Gastrocnemius medialis (tissue), 4 donors: ENCODE data around the gene ZBTB49. TPM values are rescaled to one million over a fixed set of nuclear protein-coding genes. Genes with fewer than 3 reads are reported as not detected.

Source experiments
- ATAC-seq, 2 donors: fragments of 150-250 bp; one replicate each; pipeline ENCODE4 v1.9.1; 2016
- DNase-seq, 2 donors: peaks; one replicate each; pipeline ENCODE4 v3.0.0-alpha.2; 2019
- H3K27ac ChIP-seq, 4 donors: fragments of 200-600 bp; sonication (generic); 1 replicate in 1 of 4; 2 replicates in 3 of 4; pipeline ENCODE4 v1.5.1; 2016 to 2018; ENCODE audit warnings: mild to moderate bottlenecking in 2 of 4, moderate library complexity in 1 of 4
- H3K27me3 ChIP-seq, 3 donors: fragments of 200-600 bp; sonication (generic) in 2 of 3; 1 replicate in 1 of 3; 2 replicates in 2 of 3; pipeline versions ENCODE4 v1.5.1 to v1.6.0; 2016 to 2019; ENCODE audit warnings: mild to moderate bottlenecking in 1 of 3, moderate library complexity in 1 of 3
- H3K36me3 ChIP-seq, 2 donors: fragments of 200-600 bp; sonication (generic) in 1 of 2; one replicate each; pipeline ENCODE4 v1.5.1; 2017 to 2018
- H3K4me1 ChIP-seq, 2 donors: fragments of 200-600 bp; sonication (generic) in 1 of 2; one replicate each; pipeline ENCODE4 v1.5.1; 2016 to 2017; ENCODE audit warnings: mild to moderate bottlenecking in 2 of 2
- H3K4me3 ChIP-seq, 4 donors: fragments of 200-600 bp; sonication (generic) in 3 of 4; 1 replicate in 1 of 4; 2 replicates in 3 of 4; pipeline ENCODE4 v1.5.1; 2016 to 2019; ENCODE audit warnings: mild to moderate bottlenecking in 2 of 4
- H3K9me3 ChIP-seq, 3 donors: fragments of 200-600 bp; sonication (generic) in 2 of 3; 1 replicate in 1 of 3; 2 replicates in 2 of 3; pipeline ENCODE4 v1.5.1; 2016 to 2019
- CTCF ChIP-seq, 5 experiments: fragments of 450-650 bp in 3 of 5; fragments of 200-600 bp in 2 of 5; sonication (generic) in 2 of 5; IDR thresholded peaks in 4 of 5; conservative IDR thresholded peaks in 1 of 5; 1 replicate in 4 of 5; 2 replicates in 1 of 5; pipeline ENCODE4 v1.5.1; 2016 to 2019; ENCODE audit warnings: antibody characterized with exemption in 5 of 5, mild to moderate bottlenecking in 3 of 5, moderate library complexity in 3 of 5
- POLR2A ChIP-seq, 2 donors: fragments of 450-650 bp; IDR thresholded peaks; one replicate each; pipeline ENCODE4 v1.6.1; 2017; ENCODE audit warnings: antibody characterized with exemption in 2 of 2, mild to moderate bottlenecking in 2 of 2, moderate library complexity in 2 of 2
- in situ Hi-C, 4 donors: fragments of 200-750 bp; cut with MboI; loops; one replicate each; pipeline versions ENCODE4 v1.15.0 to v1.8.0; 2017; ENCODE audit warnings: low sequenced_read_pairs in 4 of 4
- intact Hi-C: fragments of 100-400 bp; cut with DNase I; formaldehyde crosslinking; loops from one replicate; pipeline ENCODE4 v1.15.1; 2023; ENCODE audit warnings: low total_unique reads
- total RNA-seq, 4 donors: library from RNA; depleted of rRNA; stranded (reverse); fragments of >200 nt; gene quantifications; one replicate each; pipeline versions ENCODE4 v1.1.0 to v1.2.3, GENCODE V29; 2016

The ZBTB49 gene
- total RNA-seq, 4 donors from 2014 or later, result 1.7 to 2.8 (median 2.5) TPM

- no peak overlapping the region for H3K4me3 ChIP-seq
- intact Hi-C loops, result no loop called here
- ATAC-seq, result no peak
- no peak for TF ChIP-seq POLR2A (IDR thresholded peaks at IDR 0.05)
- TF ChIP-seq CTCF (IDR thresholded peaks at IDR 0.05 in 4 of 5, conservative IDR thresholded peaks at IDR 0.05 in 1 of 5), result no peak
- no peaks in the 10 kb centered on the region for H3K9me3 ChIP-seq
- no peak overlapping the region for H3K27ac ChIP-seq
- H3K36me3 ChIP-seq, result peaks cover 0 to 43% of the 10 kb centered on the region in 2 donors
- DNase-seq, result no peak
- H3K4me1 ChIP-seq, result peaks cover 0 to 8% of the 10 kb centered on the region in 2 donors
- in situ Hi-C loops, result no loop called here
- H3K27me3 ChIP-seq, result no peaks in the 10 kb centered on the region
Measured at GRCh38 chr4:4311193-4311592, 21.1 kb downstream of the ZBTB49 start.

GRCh38 chr4:4315461-4316149, 25.6 kb downstream of the ZBTB49 start:
- no peak overlapping the region for H3K27ac ChIP-seq
- in situ Hi-C loops, result no loop called here
- H3K4me1 ChIP-seq, result no peaks in the 10 kb centered on the region
- H3K9me3 ChIP-seq, result no peaks in the 10 kb centered on the region
- no peak overlapping the region for H3K4me3 ChIP-seq
- intact Hi-C loops, result no loop called here
- no peak for TF ChIP-seq POLR2A (IDR thresholded peaks at IDR 0.05)
- no peak for TF ChIP-seq CTCF (IDR thresholded peaks at IDR 0.05 in 4 of 5, conservative IDR thresholded peaks at IDR 0.05 in 1 of 5)
- H3K27me3 ChIP-seq, result no peaks in the 10 kb centered on the region
- no peak for ATAC-seq
- no peak for DNase-seq
- peaks cover 0 to 63% of the 10 kb centered on the region in 2 donors for H3K36me3 ChIP-seq

GRCh38 chr4:4316150-4316495, 26.1 kb downstream of the ZBTB49 start:
- TF ChIP-seq CTCF (IDR thresholded peaks at IDR 0.05 in 4 of 5, conservative IDR thresholded peaks at IDR 0.05 in 1 of 5) (no peak), POLR2A (IDR thresholded peaks at IDR 0.05) (no peak)
- Histone ChIP-seq H3K4me3 (no peak overlapping the region), H3K27me3 (no peaks in the 10 kb centered on the region), H3K36me3 (peaks cover 0 to 68% of the 10 kb centered on the region in 2 donors), H3K9me3 (no peaks in the 10 kb centered on the region), H3K27ac (no peak overlapping the region), H3K4me1 (no peaks in the 10 kb centered on the region)
- ATAC-seq (no peak), DNase-seq (no peak)
- intact Hi-C loops, result no loop called here
- in situ Hi-C loops, result no loop called here

GRCh38 chr4:4317496-4318232, 27.6 kb downstream of the ZBTB49 start:
- no peak overlapping the region for H3K4me3 ChIP-seq
- H3K4me1 ChIP-seq, result no peaks in the 10 kb centered on the region
- TF ChIP-seq POLR2A (IDR thresholded peaks at IDR 0.05) (no peak), CTCF (IDR thresholded peaks at IDR 0.05 in 4 of 5, conservative IDR thresholded peaks at IDR 0.05 in 1 of 5) (no peak)
- intact Hi-C loops, result no loop called here
- ATAC-seq, result no peak
- H3K27me3 ChIP-seq, result no peaks in the 10 kb centered on the region
- no peak overlapping the region for H3K27ac ChIP-seq
- in situ Hi-C loops, result no loop called here
- H3K36me3 ChIP-seq, result peaks cover 0 to 74% of the 10 kb centered on the region in 2 donors
- DNase-seq, result no peak
- H3K9me3 ChIP-seq, result no peaks in the 10 kb centered on the region
